Panc1 (cell line): ENCODE data around the gene FBXO24.
"Not testable (repeated sequence)": the region's sequence is repeated elsewhere in the genome, so short reads cannot be mapped to it uniquely, and the experiment has no call there.

Experiments used
- CTCF ChIP-seq: fragments of 450-650 bp; IDR thresholded peaks from 2 replicates; pipeline ENCODE4 v1.5.1; 2017; ENCODE audit warnings: mild to moderate bottlenecking
- POLR2AphosphoS5 ChIP-seq: IDR thresholded peaks from 2 replicates; pipeline ENCODE4 v1.6.1; 2012; ENCODE audit warnings: mild to moderate bottlenecking, low read depth, low read length, moderate library complexity
- REST ChIP-seq, 2 experiments: IDR thresholded peaks; 2 replicates each; pipeline ENCODE4 v1.6.1; 2011 to 2012; ENCODE audit warnings: low read depth in 2 of 2, control low read depth in 1 of 2, low read length in 1 of 2, mild to moderate bottlenecking in 1 of 2, moderate library complexity in 1 of 2; ENCODE audit not compliant: insufficient read depth in 1 of 2
- SIN3A ChIP-seq: IDR thresholded peaks from 2 replicates; pipeline ENCODE4 v1.6.1; 2012; ENCODE audit warnings: low read depth, mild to moderate bottlenecking, low read length, moderate library complexity, borderline replicate concordance; ENCODE audit not compliant: insufficient read depth

GRCh38 chr7:100564405-100564804 is 21.7 kb upstream of the FBXO24 start:
- not testable (repeated sequence) for TF ChIP-seq CTCF; POLR2AphosphoS5; REST (IDR thresholded peaks at IDR 0.05; ENCODE audit: insufficient read depth in 1 of 2, low read depth in 2 of 2, low read length in 1 of 2); SIN3A
